ENCODE data around the gene FAM184A.

GRCh38 chr6:119077391-119077642 lies 1.1 kb downstream of the FAM184A start:
- TF ChIP-seq NFRKB (IDR thresholded peaks at IDR 0.05): no peak
- no peak for TF ChIP-seq ZNF384 (IDR thresholded peaks at IDR 0.05)
- no peak for TF ChIP-seq SP1 (IDR thresholded peaks at IDR 0.05)
- no peak for TF ChIP-seq SUZ12 (IDR thresholded peaks at IDR 0.05)
- no peak for TF ChIP-seq LEF1 (IDR thresholded peaks at IDR 0.05; ENCODE audit: borderline replicate concordance)
- TF ChIP-seq HDGF (IDR thresholded peaks at IDR 0.05; ENCODE audit: borderline replicate concordance): no peak
- TF ChIP-seq BHLHE40 (IDR thresholded peaks at IDR 0.05; ENCODE audit: borderline replicate concordance): no peak
- no peak for TF ChIP-seq FOXA1 (IDR thresholded peaks at IDR 0.05)
- no peak for TF ChIP-seq TARDBP (IDR thresholded peaks at IDR 0.05)

Data from HEK293T (cell line).